Sigmoid colon (tissue), 7 donors: Measurements from ENCODE around the gene GATA1. TPM values are rescaled to one million over a fixed set of nuclear protein-coding genes. Genes with fewer than 3 reads are reported as not detected.

Experiments used
- DNase-seq: peaks from one replicate; pipeline ENCODE4 v3.0.0-alpha.2; 2019
- H3K27ac ChIP-seq, 4 donors: fragments of 200-600 bp; sonication (generic); one replicate each; pipeline ENCODE4 v1.5.1; 2016 to 2019; ENCODE audit warnings: mild to moderate bottlenecking in 1 of 4
- H3K27me3 ChIP-seq, 3 donors: fragments of 200-600 bp; sonication (generic); one replicate each; pipeline ENCODE4 v1.5.1; 2019; ENCODE audit warnings: mild to moderate bottlenecking in 1 of 3
- H3K36me3 ChIP-seq, 4 donors: fragments of 200-600 bp; sonication (generic); one replicate each; pipeline ENCODE4 v1.5.1; 2016 to 2019
- H3K4me1 ChIP-seq, 4 donors: fragments of 200-600 bp; sonication (generic); one replicate each; pipeline ENCODE4 v1.5.1; 2017 to 2019
- H3K4me3 ChIP-seq, 4 donors: fragments of 200-600 bp; sonication (generic); one replicate each; pipeline ENCODE4 v1.5.1; 2017 to 2019; ENCODE audit warnings: mild to moderate bottlenecking in 2 of 4, moderate library complexity in 1 of 4
- H3K9me3 ChIP-seq, 4 donors: fragments of 200-600 bp in 3 of 4; sonication (generic) in 3 of 4; one replicate each; pipeline versions ENCODE4 v1.5.1 to v1.6.1; 2013 to 2019
- CTCF ChIP-seq, 4 experiments: fragments of 450-650 bp in 3 of 4; fragments of 200-600 bp in 1 of 4; IDR thresholded peaks; one replicate each; pipeline ENCODE4 v1.5.1; 2016 to 2019; ENCODE audit warnings: antibody characterized with exemption in 4 of 4, mild to moderate bottlenecking in 3 of 4, moderate library complexity in 2 of 4
- EP300 ChIP-seq, 4 donors: sonication (generic); formaldehyde crosslinking; IDR thresholded peaks; one replicate each; pipeline ENCODE4 v1.6.1; 2017; ENCODE audit warnings: antibody characterized with exemption in 4 of 4
- POLR2A ChIP-seq, 2 donors: fragments of 450-650 bp; IDR thresholded peaks; one replicate each; pipeline ENCODE4 v1.6.1; 2016; ENCODE audit warnings: antibody characterized with exemption in 2 of 2, mild to moderate bottlenecking in 2 of 2, moderate library complexity in 2 of 2
- POLR2AphosphoS5 ChIP-seq, 4 donors: sonication (generic); formaldehyde crosslinking; IDR thresholded peaks; one replicate each; pipeline ENCODE4 v1.6.1; 2017; ENCODE audit warnings: antibody characterized with exemption in 4 of 4
- WGBS, 2 donors: extraction: QIAGEN DNeasy Blood & Tissue Kit; methylation state at CpG; one replicate each; pipeline ENCODE4 v1.1.7; 2013; 5-methylcytosine and 5-hydroxymethylcytosine counted together
- intact Hi-C: fragments of 100-400 bp; cut with DNase I; formaldehyde crosslinking; loops from one replicate; pipeline ENCODE4 v1.15.1; 2023
- polyA plus RNA-seq, 3 donors: library from polyadenylated mRNA; stranded (reverse); fragments of 200-250 nt; gene quantifications; one replicate each; pipeline ENCODE4 v1.2.3, GENCODE V29; 2013
- total RNA-seq, 4 donors: library from RNA; depleted of rRNA; stranded (reverse); fragments of >200 nt; gene quantifications; one replicate each; pipeline ENCODE4 v1.1.0, GENCODE V29; 2016
- donor health status: healthy with polysubstance abuse.
- donor health status: Bipolar disorder and iron deficiency.
- donor health status: healthy.

Gene GATA1
- total and polyA plus RNA-seq, 7 donors, result not detected

GRCh38 chrX:48831909-48832291, 45.5 kb downstream of the GATA1 start:
- no peaks in the 10 kb centered on the region for H3K9me3 ChIP-seq
- DNase-seq, result no peak
- 4 to 5% methylated on average over 57 of the region's 57 CpGs for WGBS, 2 donors
- no peak overlapping the region for H3K27ac ChIP-seq
- no peaks in the 10 kb centered on the region for H3K36me3 ChIP-seq
- peaks cover 10 to 48% (median 16%) of the 10 kb centered on the region in 3 donors for H3K27me3 ChIP-seq
- TF ChIP-seq CTCF (IDR thresholded peaks at IDR 0.05), result no peak
- no peak for TF ChIP-seq EP300 (IDR thresholded peaks at IDR 0.05)
- TF ChIP-seq POLR2AphosphoS5 (IDR thresholded peaks at IDR 0.05), result no peak
- TF ChIP-seq POLR2A (IDR thresholded peaks at IDR 0.05), result no peak
- H3K4me1 ChIP-seq, result peaks cover 0 to 12% (median 6%) of the 10 kb centered on the region in 4 donors
- intact Hi-C loops, result no loop called here
- no peak overlapping the region for H3K4me3 ChIP-seq

- intact Hi-C loops, result no loop called here
- no peak overlapping the region for H3K27ac ChIP-seq
- H3K9me3 ChIP-seq, result no peaks in the 10 kb centered on the region
- no peaks in the 10 kb centered on the region for H3K36me3 ChIP-seq
- DNase-seq, result no peak
- H3K27me3 ChIP-seq, result peaks cover 10 to 48% (median 16%) of the 10 kb centered on the region in 3 donors
- TF ChIP-seq POLR2A (IDR thresholded peaks at IDR 0.05) (no peak), POLR2AphosphoS5 (IDR thresholded peaks at IDR 0.05) (no peak), CTCF (IDR thresholded peaks at IDR 0.05) (no peak), EP300 (IDR thresholded peaks at IDR 0.05) (no peak)
- H3K4me3 ChIP-seq, result no peak overlapping the region
- peaks cover 0 to 12% (median 6%) of the 10 kb centered on the region in 4 donors for H3K4me1 ChIP-seq
- 10 to 31% methylated on average over 9 of the region's 9 CpGs for WGBS, 2 donors
These were observed 47.2 kb downstream of the GATA1 start for GRCh38 chrX:48833542-48834138.

- intact Hi-C loops, result no loop called here
- H3K4me1 ChIP-seq, result peaks cover 0 to 12% (median 6%) of the 10 kb centered on the region in 4 donors
- TF ChIP-seq EP300 (IDR thresholded peaks at IDR 0.05) (no peak), POLR2A (IDR thresholded peaks at IDR 0.05) (no peak), CTCF (IDR thresholded peaks at IDR 0.05) (no peak), POLR2AphosphoS5 (IDR thresholded peaks at IDR 0.05) (no peak)
- H3K9me3 ChIP-seq, result no peaks in the 10 kb centered on the region
- H3K27ac ChIP-seq, result no peak overlapping the region
- no peak overlapping the region for H3K4me3 ChIP-seq
- no peak for DNase-seq
- H3K36me3 ChIP-seq, result no peaks in the 10 kb centered on the region
- peaks cover 10 to 48% (median 16%) of the 10 kb centered on the region in 3 donors for H3K27me3 ChIP-seq
- WGBS, 2 donors, result 6 to 17% methylated on average over 7 of the region's 7 CpGs
These were observed 48.0 kb downstream of the GATA1 start for GRCh38 chrX:48834383-48834709.

- TF ChIP-seq EP300 (IDR thresholded peaks at IDR 0.05) (no peak), POLR2AphosphoS5 (IDR thresholded peaks at IDR 0.05) (no peak), CTCF (IDR thresholded peaks at IDR 0.05) (no peak), POLR2A (IDR thresholded peaks at IDR 0.05) (no peak)
- Histone ChIP-seq H3K9me3 (no peaks in the 10 kb centered on the region), H3K4me3 (peak within 1 kb of the TSS in 2 of 4 donors; percentile 37 to 39), H3K4me1 (peaks cover 0 to 12% (median 6%) of the 10 kb centered on the region in 4 donors), H3K36me3 (no peaks in the 10 kb centered on the region), H3K27ac (no peak within 1 kb of the TSS), H3K27me3 (peaks cover 10 to 46% (median 16%) of the 10 kb centered on the region in 3 donors)
- 12 to 16% methylated on average over 30 to 35 of the region's 35 CpGs for WGBS, 2 donors
- intact Hi-C loops, result no loop called here
- DNase-seq, result no peak
These were observed 49.3 kb downstream of the GATA1 start, which contains the start of gene PCSK1N for GRCh38 chrX:48835524-48836329. TSS of gene PCSK1N (minus strand) at chrX:48835610. CDS start at chrX:48835532, 78 bp downstream.
